NCI-H82 treated with DMSO at 0.1 percent for 48 hours (cell line): ENCODE measurements around the gene STEAP3.

Experiments used
- DNase-seq: peaks from one replicate; lab custom pipeline; 2025; ENCODE audit not compliant: unreplicated experiment; lab: John Stamatoyannopoulos, UW

Gene STEAP3

GRCh38 chr2:119223521-119224390 lies at the start of gene STEAP3:
STEAP3 (plus strand) TSS chr2:119223834; CDS start chr2:119231013, 7,179 bp downstream.
- DNase-seq: peak; percentile 45

- peak; percentile 55 for DNase-seq
Observed at GRCh38 chr2:119174216-119174992, 49.2 kb upstream of the STEAP3 start.

- no peak for DNase-seq
Observed at GRCh38 chr2:119174993-119175347, 48.7 kb upstream of the STEAP3 start.

- DNase-seq: no peak
Observed at GRCh38 chr2:119175517-119175916, 48.1 kb upstream of the STEAP3 start.

GRCh38 chr2:119177171-119177837 lies 46.3 kb upstream of the STEAP3 start:
- DNase-seq: no peak

- DNase-seq: no peak
Observed at GRCh38 chr2:119177838-119178190, 45.8 kb upstream of the STEAP3 start.

GRCh38 chr2:119178776-119179175 lies 44.9 kb upstream of the STEAP3 start:
- DNase-seq: no peak

- DNase-seq: no peak
Observed at GRCh38 chr2:119179202-119179601, 44.4 kb upstream of the STEAP3 start.

- no peak for DNase-seq
Observed at GRCh38 chr2:119179991-119180390, 43.6 kb upstream of the STEAP3 start.

GRCh38 chr2:119180892-119181291 lies 42.7 kb upstream of the STEAP3 start:
- no peak for DNase-seq

GRCh38 chr2:119181391-119181790 lies 42.2 kb upstream of the STEAP3 start:
- DNase-seq: no peak

GRCh38 chr2:119181791-119182445 lies 41.7 kb upstream of the STEAP3 start:
- no peak for DNase-seq

- DNase-seq: no peak
Observed at GRCh38 chr2:119184512-119184911, 39.1 kb upstream of the STEAP3 start.

- no peak for DNase-seq
Observed at GRCh38 chr2:119190321-119191111, 33.1 kb upstream of the STEAP3 start.

- DNase-seq: no peak
Observed at GRCh38 chr2:119192893-119193292, 30.7 kb upstream of the STEAP3 start.

GRCh38 chr2:119195001-119195400 lies 28.6 kb upstream of the STEAP3 start:
- no peak for DNase-seq

GRCh38 chr2:119195887-119196286 lies 27.7 kb upstream of the STEAP3 start:
- DNase-seq: no peak

GRCh38 chr2:119196301-119197125 lies 27.1 kb upstream of the STEAP3 start:
- DNase-seq: no peak

GRCh38 chr2:119197126-119197405 lies 26.6 kb upstream of the STEAP3 start:
- DNase-seq: no peak
